CD4-positive, alpha-beta T cell treated with Interleukin-17A for 1 hour (primary cell): ENCODE measurements around the gene ZBTB9.

ENCODE experiments used
- DNase-seq: peaks from one replicate; pipeline ENCODE4 v3.0.0-alpha.2; 2020

Gene ZBTB9, protein sequence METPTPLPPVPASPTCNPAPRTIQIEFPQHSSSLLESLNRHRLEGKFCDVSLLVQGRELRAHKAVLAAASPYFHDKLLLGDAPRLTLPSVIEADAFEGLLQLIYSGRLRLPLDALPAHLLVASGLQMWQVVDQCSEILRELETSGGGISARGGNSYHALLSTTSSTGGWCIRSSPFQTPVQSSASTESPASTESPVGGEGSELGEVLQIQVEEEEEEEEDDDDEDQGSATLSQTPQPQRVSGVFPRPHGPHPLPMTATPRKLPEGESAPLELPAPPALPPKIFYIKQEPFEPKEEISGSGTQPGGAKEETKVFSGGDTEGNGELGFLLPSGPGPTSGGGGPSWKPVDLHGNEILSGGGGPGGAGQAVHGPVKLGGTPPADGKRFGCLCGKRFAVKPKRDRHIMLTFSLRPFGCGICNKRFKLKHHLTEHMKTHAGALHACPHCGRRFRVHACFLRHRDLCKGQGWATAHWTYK

GRCh38 chr6:33454009-33454946 lies at the start of gene ZBTB9:
Gene ZBTB9 (plus strand): TSS chr6:33454576. CDS start chr6:33455101, 525 bp downstream.
- peak; percentile 97 for DNase-seq

- no peak for DNase-seq
Measured at GRCh38 chr6:33404884-33405283, 49.5 kb upstream of the ZBTB9 start.

- DNase-seq = peak; percentile 28
Measured at GRCh38 chr6:33405386-33405940, 48.9 kb upstream of the ZBTB9 start.

DNA sequence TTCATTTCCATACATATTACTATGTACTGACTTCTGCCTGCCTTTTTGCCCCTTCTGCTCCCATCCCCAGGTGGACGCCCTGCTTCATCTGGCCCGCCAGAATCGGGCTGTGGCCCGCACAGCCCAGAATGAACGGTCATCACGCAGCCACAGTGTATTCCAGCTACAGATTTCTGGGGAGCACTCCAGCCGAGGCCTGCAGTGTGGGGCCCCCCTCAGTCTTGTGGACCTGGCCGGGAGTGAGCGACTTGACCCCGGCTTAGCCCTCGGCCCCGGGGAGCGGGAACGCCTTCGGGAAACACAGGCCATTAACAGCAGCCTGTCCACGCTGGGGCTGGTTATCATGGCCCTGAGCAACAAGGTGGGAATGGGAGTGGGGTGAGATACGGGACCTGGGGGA lies 48.2 kb upstream of the ZBTB9 start:
- DNase-seq = no peak

- DNase-seq = peak; percentile 43
Measured at GRCh38 chr6:33407132-33407718, 47.2 kb upstream of the ZBTB9 start.

- peak; percentile 98 for DNase-seq
Measured at GRCh38 chr6:33410050-33410710, 44.2 kb upstream of the ZBTB9 start.

DNA sequence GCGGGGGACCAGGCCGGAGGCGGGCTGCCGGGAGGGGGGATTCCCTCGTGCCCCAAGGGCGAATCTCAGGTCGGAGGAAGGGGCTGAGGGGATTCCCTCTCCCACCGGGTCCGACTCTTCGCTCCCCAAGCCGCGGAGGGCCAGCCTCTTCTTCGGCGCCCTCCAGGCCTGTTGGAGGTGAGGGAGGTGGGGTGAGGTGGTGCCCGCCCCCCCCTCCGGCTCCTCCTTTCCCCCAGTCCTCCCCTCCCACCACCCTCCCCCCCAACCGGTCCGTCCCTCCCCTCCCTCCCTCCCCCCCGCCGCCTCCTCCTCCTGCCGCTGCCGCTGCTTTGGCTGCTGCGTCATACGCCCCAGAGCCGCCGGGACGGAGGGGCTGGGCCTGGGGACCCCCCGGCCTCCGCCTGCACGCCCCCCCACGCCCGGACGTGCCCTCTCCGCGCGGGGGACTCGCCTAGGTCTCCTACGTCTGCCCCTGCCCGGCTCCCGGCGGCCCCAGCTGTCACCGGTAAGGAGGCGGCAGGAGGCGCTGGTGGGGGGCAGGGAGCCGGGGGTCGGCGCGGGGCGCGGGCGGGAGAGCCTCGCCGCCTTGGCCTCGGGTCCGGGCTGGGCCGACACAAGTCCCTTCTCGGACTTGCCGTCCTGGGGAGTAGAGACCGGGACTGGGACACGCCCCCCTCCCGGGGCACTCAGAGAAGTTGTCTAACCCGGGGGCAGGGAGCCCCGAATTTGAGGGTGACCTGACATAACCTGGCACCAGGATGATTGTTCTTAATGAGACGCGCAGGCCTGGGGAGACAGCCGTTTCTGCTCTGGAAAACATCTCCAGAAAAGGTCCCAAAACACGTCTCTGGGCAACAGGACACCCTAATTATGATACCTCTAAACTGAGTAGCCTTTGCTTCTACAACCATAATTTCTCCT lies 43.4 kb upstream of the ZBTB9 start, which contains the start of gene PHF1:
TSS of gene PHF1 (plus strand) at position 304 of the 921 bp plus-strand sequence. CDS start 1,250 bp downstream, outside the sequence.
- no peak for DNase-seq

- DNase-seq = peak; percentile 14
Measured at GRCh38 chr6:33411632-33412005, 42.8 kb upstream of the ZBTB9 start.

GRCh38 chr6:33412140-33413009 lies 42.0 kb upstream of the ZBTB9 start:
- no peak for DNase-seq

DNA sequence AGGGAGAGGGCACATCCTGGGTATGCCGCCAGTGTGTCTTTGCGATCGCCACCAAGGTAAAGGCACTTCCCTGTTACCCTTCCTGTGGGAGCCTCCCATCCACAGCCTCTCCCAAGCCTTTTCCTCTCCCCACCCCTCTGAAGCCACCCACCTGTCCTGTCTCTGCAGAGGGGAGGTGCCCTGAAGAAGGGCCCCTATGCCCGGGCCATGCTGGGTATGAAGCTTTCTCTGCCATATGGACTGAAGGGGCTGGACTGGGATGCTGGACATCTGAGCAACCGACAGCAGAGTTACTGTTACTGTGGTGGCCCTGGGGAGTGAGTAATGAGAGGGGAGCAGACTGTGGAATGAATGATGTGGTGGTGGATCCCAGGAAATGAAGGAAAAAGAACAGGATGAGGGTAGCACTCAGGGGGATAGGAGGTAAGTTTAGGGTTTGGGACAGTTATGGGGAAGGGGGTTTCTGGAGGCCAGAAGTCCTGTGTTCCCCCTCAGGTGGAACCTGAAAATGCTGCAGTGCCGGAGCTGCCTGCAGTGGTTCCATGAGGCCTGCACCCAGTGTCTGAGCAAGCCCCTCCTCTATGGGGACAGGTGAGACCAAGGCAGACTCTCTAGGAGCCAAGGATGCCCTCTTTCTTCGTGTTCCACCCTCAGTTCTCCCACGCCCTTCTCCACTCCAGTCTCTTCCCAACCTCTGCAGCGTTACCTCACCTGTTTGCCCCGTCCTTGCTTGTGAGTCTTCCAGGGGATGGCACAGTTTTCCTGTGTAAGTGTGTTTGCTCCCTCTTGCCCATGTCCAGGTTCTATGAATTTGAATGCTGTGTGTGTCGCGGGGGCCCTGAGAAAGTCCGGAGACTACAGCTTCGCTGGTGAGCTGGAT lies 40.9 kb upstream of the ZBTB9 start:
- no peak for DNase-seq

- peak; percentile 49 for DNase-seq
Measured at GRCh38 chr6:33414592-33415271, 39.6 kb upstream of the ZBTB9 start.

DNA sequence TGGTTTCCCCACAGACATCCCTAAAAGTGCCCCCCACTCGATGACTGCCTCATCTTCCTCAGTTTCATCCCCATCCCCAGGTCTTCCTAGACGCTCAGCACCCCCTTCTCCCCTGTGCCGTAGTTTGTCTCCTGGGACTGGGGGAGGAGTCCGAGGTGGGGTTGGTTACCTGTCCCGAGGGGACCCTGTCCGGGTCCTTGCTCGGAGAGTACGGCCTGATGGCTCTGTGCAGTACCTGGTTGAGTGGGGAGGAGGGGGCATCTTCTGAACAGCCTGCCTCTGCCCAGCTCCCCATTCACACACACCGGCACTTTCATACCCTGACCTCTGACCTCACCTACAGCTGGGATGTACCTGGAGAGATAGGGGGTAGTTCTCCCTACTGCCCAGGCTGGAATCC lies 38.5 kb upstream of the ZBTB9 start:
- DNase-seq = no peak

DNA sequence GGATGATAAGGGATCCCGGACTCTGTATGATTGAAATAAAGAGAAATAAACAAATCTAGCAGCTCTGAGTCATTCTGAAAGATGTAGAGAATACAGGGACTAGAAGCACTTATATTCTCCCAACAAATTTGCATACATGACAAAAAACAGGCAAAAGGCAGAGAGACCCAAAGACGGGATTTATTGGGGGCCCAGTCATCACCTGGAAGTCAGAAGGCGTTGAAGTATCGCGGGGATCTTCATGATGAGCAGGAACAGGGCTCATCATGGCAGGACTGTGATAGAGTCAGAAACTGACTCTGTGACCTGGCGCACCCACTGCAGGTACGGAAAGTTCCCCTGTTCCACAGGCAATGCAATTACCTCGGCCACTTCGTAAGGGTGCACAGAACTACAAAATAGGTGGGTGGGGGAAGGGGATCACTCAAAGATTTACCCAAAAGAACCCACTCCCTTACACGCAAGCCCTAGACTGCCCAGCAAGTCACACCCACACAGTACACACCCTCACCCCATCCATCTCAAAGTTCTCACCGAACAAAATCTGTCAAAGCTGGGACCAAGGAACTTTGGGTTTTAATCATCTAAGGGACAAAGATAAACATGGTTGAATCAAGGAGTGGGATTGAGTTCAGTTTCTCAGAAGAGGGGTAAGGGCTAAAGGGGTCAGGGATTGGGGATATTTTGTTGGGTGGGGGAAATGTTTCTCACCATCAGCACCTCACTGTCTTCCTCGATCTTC lies 37.8 kb upstream of the ZBTB9 start:
- no peak for DNase-seq

GRCh38 chr6:33417128-33417902 lies 37.1 kb upstream of the ZBTB9 start:
- DNase-seq = peak; percentile 45

DNA sequence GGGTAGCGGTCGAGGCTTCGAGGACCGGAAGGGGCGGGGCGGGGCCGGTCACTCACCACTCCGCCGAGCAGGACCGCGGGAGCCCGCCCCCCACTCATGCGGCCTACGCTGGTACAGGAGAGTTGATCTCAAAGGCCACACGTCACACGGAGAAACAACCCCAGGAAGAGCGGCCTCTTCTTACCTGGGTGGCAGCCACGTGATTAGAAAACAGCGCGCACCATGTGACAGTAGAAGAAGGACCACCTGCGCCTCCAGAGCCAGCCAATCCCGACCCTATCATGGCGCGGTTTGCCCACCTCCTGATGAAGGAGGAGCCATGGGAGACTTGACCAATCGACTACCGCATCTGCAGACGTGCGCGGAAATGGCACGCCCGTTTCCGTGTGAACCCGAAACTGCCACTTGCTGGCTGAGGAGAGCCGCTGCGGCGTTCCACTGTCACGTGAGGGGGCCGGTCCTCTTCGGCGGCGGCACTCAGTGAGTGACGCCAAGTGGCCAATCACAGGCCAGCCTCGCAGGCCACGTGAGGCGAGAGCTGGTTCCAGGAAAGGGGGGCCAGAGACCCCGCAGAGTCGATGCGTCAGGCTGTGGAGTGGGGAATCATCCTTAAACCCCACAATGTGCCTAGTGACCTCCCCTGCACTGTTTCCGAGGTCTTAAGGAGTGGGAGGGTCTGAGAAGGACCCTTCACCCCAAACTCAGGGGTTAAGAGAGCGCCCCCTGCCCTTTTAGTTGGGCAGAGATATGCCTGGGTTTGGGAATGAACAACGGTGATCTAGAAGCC lies 36.3 kb upstream of the ZBTB9 start, which contains the start of gene CUTA:
TSS of gene CUTA (minus strand) at position 205 of the 787 bp plus-strand sequence. CDS start at position 98, 107 bp downstream.
- peak; percentile 100 for DNase-seq
